ENCODE measurements around the gene MAN1A1.
"Not testable (repeated sequence)": the region's sequence is repeated elsewhere in the genome, so short reads cannot be mapped to it uniquely, and the experiment has no call there.

The MAN1A1 gene

DNA sequence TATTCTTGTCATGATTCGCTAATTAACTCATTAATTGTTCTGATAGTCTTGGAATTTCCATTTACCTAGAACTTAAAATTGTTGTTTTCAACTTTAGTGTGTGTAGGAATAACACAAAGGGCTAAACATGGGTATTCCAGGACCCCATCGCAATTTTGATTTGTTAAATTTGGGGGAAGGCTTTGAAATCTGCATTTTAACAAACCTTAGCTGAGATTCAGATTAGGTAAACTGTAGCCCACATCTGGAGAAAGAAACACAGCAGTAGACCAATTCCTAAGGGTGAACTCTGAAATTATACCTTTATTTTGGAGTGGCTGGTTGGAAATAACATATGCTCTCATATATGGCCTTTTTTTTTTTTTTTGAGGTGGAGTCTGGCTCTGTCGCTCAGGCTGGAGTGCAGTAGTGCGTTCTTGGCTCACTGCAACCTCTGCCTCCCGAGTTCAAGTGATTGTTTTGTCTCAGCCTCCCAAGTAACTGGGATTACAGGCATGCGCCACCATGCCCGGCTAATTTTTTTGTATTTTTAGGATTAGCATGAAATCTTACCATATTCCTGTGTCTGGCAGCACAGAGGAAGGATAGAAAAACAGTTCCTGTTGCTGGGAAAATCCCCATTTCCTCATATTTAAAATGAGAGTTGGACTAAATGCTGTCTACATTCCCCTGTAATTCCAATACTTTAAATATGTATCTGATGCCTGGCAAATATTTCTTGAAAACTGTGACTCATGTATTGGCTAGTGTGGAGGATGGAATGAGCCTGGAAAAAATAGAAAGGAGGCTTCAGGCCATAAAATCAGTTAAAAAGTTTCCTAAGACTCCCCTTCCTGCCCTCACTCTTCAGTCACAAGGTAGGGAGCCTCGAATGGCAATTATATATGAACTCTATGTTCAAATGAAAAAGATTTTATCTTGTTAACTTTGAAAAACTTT lies 174.4 kb downstream of the MAN1A1 start:
- in situ Hi-C loops (cut with MboI; ENCODE audit: low sequenced_read_pairs), result no loop called here

DNA sequence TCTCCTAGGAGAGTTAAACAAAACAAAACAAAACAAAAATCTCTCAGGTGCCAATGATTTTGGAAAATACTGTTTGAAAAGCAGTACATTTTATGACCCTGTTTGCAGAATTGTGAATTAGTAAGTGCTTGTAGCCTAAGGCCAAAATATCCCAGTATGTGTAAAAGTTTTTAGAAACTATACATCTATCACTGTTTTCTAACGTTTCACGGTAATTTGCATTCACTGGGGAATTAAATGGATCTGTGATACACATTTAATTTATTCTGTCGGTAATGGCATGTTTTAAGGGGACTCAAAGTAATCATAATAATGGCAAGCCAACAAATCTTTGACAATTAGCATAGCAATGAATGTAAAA lies 175.5 kb downstream of the MAN1A1 start:
- in situ Hi-C loops (cut with MboI; ENCODE audit: low sequenced_read_pairs), result no loop called here

GRCh38 chr6:119173249-119174084 lies 176.1 kb downstream of the MAN1A1 start:
- in situ Hi-C loops (cut with MboI; ENCODE audit: low sequenced_read_pairs), result no loop called here

DNA sequence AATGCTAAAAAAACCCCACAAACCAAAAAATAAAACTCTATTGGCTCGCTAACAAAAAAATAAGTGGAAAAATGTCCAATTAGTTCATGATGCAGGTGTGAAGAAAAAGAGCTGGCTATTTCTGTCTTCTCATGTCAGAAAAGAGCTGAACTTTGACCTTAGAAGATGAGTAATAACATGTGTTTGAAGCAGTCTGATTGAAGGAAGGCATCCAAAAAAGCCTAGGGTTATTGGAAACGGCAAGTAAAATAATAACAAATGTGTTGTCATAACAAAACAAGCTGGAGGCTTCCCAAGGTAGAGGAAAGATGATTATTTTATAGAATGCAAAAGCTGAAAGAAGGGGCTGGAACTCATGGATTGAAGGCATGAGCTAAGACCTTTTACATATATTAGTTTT lies 176.7 kb downstream of the MAN1A1 start:
- in situ Hi-C loops (cut with MboI; ENCODE audit: low sequenced_read_pairs), result no loop called here

- in situ Hi-C loops (cut with MboI; ENCODE audit: low sequenced_read_pairs), result no loop called here
Measured at GRCh38 chr6:119171864-119172588, 177.5 kb downstream of the MAN1A1 start.

DNA sequence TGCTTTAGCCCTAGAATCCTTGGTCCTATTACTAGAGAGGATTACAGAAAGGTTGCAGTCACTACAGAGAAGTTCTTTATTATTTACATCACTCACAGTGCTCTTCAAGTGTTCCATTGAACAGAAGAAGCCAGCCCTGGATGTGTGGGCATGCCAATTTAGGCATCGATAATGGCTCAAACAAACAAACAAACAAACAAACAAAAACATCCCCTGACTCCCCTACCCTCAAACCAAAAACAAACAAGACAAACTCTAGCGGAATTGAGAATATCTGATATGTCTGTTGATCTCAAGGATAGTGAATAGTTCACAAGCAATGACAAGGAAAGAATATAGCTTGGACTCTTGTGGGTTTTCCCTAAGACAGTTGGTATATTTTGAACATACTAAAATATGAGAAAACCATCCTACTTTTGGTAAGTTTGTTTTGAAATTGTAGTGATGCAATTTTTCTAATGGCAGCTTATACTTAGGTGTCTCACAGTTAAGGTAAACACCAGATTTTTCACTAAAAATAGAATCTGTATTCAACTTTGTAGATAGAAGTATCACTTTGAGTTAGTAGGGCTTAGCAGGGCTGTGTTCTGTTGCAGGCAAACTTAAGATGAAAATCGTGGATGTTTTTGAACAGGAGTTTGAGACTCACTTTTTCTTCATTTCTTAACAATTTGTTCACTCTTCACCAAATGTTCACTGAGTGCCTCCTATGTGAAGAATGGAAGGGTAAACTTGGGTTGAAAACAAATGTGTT lies 178.3 kb downstream of the MAN1A1 start:
- in situ Hi-C loops (cut with MboI; ENCODE audit: low sequenced_read_pairs), result no loop called here

GRCh38 chr6:119170447-119171087 lies 179.0 kb downstream of the MAN1A1 start:
- in situ Hi-C loops (cut with MboI; ENCODE audit: low sequenced_read_pairs), result no loop called here

DNA sequence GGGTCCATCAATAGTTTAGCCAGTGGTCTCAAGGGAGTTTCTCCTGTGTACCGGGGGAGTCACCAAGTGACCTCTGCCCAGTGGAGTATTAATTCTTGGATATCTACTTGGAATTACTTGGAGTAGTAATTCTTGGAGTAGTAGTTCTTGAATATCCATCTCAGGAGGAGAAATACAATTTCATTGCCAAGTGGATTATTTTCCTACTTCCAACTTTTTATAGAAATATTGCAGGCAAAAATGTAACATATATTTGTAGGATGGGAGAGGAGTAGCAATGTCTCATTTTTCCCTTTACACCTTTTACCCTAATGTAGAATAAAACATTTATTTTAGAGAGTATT lies 179.5 kb downstream of the MAN1A1 start:
- in situ Hi-C loops (cut with MboI; ENCODE audit: low sequenced_read_pairs), result no loop called here

DNA sequence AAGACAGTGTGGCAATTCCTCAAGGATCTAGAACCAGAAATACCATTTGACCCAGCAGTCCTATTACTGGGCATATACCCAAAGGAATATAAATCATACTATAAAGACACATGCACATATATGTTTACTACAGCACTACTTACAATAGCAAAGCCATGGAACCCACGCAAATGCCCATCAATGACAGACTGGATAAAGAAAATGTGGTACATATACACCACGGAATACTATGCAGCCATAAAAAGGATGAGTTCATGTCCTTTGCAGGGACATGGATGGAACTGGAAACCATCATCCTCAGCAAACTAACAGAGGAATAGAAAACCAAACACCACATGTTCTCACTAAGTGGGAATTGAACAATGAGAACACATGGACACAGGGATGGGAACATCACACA lies 180.2 kb downstream of the MAN1A1 start:
- in situ Hi-C loops (cut with MboI; ENCODE audit: low sequenced_read_pairs), result not testable (repeated sequence)

DNA sequence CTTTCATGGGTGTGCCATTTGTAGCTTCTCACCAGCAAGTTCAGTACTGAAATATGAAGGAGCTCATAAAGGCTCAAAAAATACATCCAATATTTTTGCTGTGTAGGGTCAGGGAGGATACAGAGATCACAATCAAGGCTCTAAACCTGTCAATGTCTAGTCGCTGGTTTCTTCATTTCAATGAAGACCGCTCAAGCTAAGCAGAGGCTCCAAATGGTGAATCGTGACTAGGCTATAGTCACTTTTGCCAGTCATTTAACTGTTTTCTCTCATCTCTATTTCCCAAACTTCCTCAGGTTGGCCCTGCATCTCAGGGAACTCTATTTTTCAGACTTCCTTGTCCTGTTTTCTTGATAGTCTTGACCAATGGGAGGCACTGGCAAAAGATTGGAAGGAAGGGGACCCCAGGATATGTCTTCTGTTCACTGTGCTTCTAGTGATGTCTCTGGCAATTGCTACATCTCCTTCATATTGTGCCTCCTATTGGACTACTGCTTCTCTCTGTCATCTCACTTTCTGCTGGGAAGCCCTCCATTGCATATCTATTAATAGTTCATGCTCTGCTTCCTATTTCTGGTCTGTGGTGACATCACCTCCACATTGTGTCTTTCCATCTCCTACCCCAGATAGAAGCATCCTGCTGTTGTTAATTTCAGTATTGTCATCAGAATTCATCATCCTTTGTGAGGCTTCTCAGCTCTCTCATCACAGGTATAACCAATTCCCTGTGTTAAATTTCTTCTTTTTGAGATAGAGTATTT lies 183.4 kb downstream of the MAN1A1 start:
- in situ Hi-C loops (cut with MboI; ENCODE audit: low sequenced_read_pairs), result no loop called here

DNA sequence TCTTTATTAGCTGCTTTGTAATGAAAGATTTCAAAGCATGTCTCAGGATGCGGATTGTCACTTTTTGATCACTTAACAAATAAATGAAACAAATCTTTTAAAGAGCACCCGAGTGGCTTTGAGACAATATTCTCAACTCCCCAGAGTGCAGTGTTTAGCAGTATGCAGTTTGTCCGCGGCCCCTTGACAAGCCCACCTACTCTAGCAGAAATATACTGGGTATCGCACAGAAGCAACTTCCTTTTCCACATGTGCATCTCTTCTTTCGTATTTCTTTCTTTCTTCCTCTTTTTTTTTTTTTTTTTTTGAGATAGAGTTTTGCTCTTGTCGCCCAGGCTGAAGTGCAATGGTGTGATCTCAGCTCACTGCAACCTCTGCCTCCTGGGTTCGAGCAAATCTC lies 186.6 kb downstream of the MAN1A1 start:
- in situ Hi-C loops (cut with MboI; ENCODE audit: low sequenced_read_pairs), result no loop called here

DNA sequence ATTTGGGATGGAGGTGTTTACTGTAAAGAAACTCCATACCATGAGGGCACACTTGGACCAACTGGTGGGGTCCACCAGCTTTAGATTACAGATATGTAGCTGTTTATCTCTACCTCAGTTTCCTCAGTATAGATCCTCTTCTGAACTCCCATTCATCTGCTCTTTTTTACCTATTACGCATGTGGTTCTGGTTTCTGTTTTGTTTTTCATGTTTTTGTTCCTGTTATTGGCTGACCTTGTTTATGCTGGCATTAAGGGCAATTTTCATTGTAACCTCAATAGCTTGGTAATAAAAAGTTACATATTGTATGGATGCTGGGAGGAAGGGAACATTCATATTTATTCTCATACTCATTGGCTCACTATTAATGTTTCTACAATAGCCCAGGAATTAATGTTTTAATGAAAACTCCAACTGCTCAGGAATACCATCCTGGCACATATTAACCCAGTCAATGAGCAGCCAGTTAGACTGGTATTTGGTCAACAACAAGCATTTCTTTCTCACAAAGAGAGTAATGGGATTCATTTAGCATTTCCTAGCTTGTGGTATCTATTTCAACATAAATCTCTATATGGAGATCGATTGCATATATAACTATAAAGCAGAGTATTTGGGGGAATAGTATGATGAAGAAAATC lies 187.3 kb downstream of the MAN1A1 start:
- in situ Hi-C loops (cut with MboI; ENCODE audit: low sequenced_read_pairs), result no loop called here

- in situ Hi-C loops (cut with MboI; ENCODE audit: low sequenced_read_pairs), result no loop called here
Measured at GRCh38 chr6:119161438-119161837, 188.1 kb downstream of the MAN1A1 start.

DNA sequence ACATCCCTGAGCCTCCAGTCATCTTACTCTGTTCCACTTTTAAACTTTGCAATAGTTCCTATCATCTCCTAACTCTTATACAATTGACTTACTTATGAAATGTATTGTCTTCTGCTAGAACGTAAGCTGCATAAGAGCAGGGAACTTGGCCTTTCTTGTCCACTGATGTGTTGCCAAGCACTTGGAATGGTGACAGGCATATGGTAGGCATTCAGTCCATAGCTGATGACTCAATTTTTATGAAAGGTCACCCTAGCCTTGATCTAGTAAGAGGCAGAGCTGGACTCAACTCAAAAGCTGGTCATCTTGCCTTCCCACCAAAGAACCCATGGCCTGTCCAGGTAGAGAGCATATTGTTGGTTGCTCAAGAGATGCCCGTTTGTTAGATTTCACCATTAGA lies 188.7 kb downstream of the MAN1A1 start:
- in situ Hi-C loops (cut with MboI; ENCODE audit: low sequenced_read_pairs), result no loop called here

GRCh38 chr6:119158057-119158848 lies 191.3 kb downstream of the MAN1A1 start:
- in situ Hi-C loops (cut with MboI; ENCODE audit: low sequenced_read_pairs), result no loop called here

DNA sequence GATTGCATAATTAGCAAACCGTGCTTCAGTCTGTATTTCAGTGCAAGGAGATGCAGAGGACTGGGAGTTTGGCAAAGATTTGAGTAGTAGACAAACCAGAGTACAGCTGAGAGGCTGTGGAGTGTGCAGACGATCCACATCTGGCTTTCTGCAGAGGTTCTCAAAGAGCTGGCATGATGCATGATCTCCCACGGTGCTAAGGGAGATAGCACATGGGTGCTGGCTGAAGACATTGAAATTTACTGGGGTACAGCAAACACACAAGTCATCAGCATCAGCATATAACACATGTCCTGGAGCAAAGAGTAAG lies 192.1 kb downstream of the MAN1A1 start:
- in situ Hi-C loops (cut with MboI; ENCODE audit: low sequenced_read_pairs), result no loop called here

DNA sequence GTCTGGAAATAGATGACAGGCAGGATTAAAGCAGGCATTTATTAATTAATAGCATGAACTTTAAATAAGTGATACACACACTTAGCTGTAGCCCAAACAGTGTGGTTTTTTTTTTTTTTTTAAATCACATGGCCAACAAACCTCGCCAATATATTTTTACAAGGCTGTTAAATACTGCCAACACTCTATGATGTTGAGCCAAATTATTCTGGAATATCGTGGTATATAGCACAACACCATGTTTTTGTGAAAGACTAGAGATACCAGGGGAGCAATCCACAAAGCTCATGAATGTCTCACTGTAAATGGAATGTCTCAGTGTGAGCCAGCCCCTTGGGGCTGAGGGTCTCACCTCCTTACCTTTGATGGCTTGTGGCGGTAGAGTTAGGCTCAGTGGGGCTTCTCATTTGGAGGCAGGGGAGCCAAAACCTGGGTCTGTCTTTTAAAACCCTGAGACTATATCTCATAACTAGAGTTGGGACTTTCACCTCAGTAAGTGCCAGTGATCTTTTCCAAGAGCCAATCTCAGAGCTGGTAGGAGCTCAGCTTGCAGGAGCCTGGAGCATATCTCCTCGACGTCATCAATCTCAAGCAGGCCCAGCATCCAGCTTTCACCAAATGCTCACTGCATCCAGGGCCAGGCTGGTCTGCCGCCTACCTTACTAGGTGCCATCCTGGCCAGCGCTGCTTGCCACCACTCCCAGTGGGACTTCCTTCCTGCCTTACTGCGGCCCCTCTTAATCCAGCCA lies 192.6 kb downstream of the MAN1A1 start:
- in situ Hi-C loops (cut with MboI; ENCODE audit: low sequenced_read_pairs), result no loop called here

DNA sequence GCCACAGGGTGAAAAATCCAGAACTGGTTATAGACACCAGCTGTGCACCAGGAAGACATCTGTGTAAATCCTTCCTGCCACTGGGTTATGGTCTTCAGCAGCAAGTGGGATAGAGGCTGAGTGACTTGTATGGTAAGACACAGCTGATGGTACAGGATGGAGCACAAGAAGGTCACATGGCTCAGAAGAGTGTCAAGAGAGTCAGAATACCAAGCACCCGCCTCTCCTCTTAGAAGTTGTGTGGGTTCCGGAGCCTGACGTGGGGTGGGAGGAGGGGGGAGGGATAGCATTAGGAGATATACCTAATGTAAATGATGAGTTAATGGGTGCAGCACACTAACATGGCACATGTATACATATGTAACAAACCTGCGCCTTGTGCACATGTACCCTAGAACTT lies 193.5 kb downstream of the MAN1A1 start:
- in situ Hi-C loops (cut with MboI; ENCODE audit: low sequenced_read_pairs), result not testable (repeated sequence)

Measured in hTERT RPE-1 (cell line).